SK-N-SH treated with all-trans-retinoic acid at 6 μM for 48 hours (cell line): Measurements from ENCODE around the gene ADAM19.

Experiments
- ATAC-seq: fragments of 200-7000 bp; cut with Tn5 transposase; 3 replicates; pipeline ENCODE4 v1.9.1; 2020; ENCODE audit warnings: mild to moderate bottlenecking, moderate library complexity
- ARNTL ChIP-seq: fragments of 450-650 bp; formaldehyde crosslinking; IDR thresholded peaks from 2 replicates; pipeline ENCODE4 v1.5.0; 2020; ENCODE audit warnings: low read depth, mild to moderate bottlenecking, moderate library complexity, borderline replicate concordance
- BACH2 ChIP-seq: fragments of 250-450 bp; sonication (Bioruptor Pico); IDR thresholded peaks from 2 replicates; pipeline ENCODE4 v1.9.0; 2021; ENCODE audit warnings: mild to moderate bottlenecking, borderline replicate concordance
- CREB5 ChIP-seq: fragments of 250-450 bp; sonication (Bioruptor Pico); IDR thresholded peaks from 2 replicates; pipeline ENCODE4 v1.5.1; 2020; ENCODE audit warnings: low read depth, mild to moderate bottlenecking, moderate library complexity
- CSDC2 ChIP-seq: fragments of 250-450 bp; sonication (Bioruptor Pico); IDR thresholded peaks from 2 replicates; pipeline ENCODE4 v1.5.0; 2020; ENCODE audit warnings: mild to moderate bottlenecking, moderate library complexity
- CSRNP3 ChIP-seq: fragments of 250-450 bp; sonication (Bioruptor Pico); IDR thresholded peaks from 2 replicates; pipeline ENCODE4 v1.5.1; 2021; ENCODE audit warnings: mild to moderate bottlenecking, moderate library complexity
- GLIS3 ChIP-seq: fragments of 250-450 bp; sonication (Bioruptor Pico); IDR thresholded peaks from 2 replicates; pipeline ENCODE4 v1.5.0; 2020; ENCODE audit warnings: mild to moderate bottlenecking, moderate library complexity
- ISL1 ChIP-seq: fragments of 250-450 bp; sonication (Bioruptor Pico); IDR thresholded peaks from 2 replicates; pipeline ENCODE4 v2.1.2; 2022; ENCODE audit warnings: mild to moderate bottlenecking, moderate library complexity
- OSR1 ChIP-seq: fragments of 250-450 bp; sonication (Bioruptor Pico); IDR thresholded peaks from 2 replicates; pipeline ENCODE4 v1.8.0; 2022; ENCODE audit warnings: moderate library complexity, mild to moderate bottlenecking, inconsistent platforms
- PATZ1 ChIP-seq: fragments of 250-450 bp; sonication (Bioruptor Pico); IDR thresholded peaks from 2 replicates; pipeline ENCODE4 v1.8.0; 2020; ENCODE audit warnings: mild to moderate bottlenecking, moderate library complexity, borderline replicate concordance
- RARB ChIP-seq: fragments of 250-450 bp; sonication (Bioruptor Pico); IDR thresholded peaks from 2 replicates; pipeline ENCODE4 v1.8.0; 2021; ENCODE audit warnings: mild to moderate bottlenecking, moderate library complexity
- SNAI2 ChIP-seq: fragments of 250-450 bp; sonication (Bioruptor Pico); IDR thresholded peaks from 2 replicates; pipeline ENCODE4 v1.5.0; 2020; ENCODE audit warnings: mild to moderate bottlenecking, moderate library complexity
- ZC3H10 ChIP-seq: fragments of 250-450 bp; sonication (Bioruptor Pico); IDR thresholded peaks from 2 replicates; pipeline ENCODE4 v1.5.1; 2021; ENCODE audit warnings: mild to moderate bottlenecking, moderate library complexity
- ZFP3 ChIP-seq: fragments of 250-450 bp; sonication (Bioruptor Pico); IDR thresholded peaks from 2 replicates; pipeline ENCODE4 v1.5.0; 2020; ENCODE audit warnings: mild to moderate bottlenecking, moderate library complexity
- ZFP30 ChIP-seq: fragments of 450-650 bp; formaldehyde crosslinking; IDR thresholded peaks from 2 replicates; pipeline ENCODE4 v1.5.0; 2022; ENCODE audit warnings: mild to moderate bottlenecking, moderate library complexity
- ZNF8 ChIP-seq: fragments of 450-650 bp; formaldehyde crosslinking; IDR thresholded peaks from 2 replicates; pipeline ENCODE4 v1.5.0; 2020; ENCODE audit warnings: mild to moderate bottlenecking, moderate library complexity
- TF ChIP-seq, protein P1 (sequence below): fragments of 250-450 bp; sonication (Bioruptor Pico); IDR thresholded peaks from 2 replicates; pipeline ENCODE4 v1.8.0; 2021; ENCODE audit warnings: low read depth, mild to moderate bottlenecking, moderate library complexity, borderline replicate concordance
- TF ChIP-seq, protein P2 (sequence below): fragments of 250-450 bp; sonication (Bioruptor Pico); IDR thresholded peaks from 2 replicates; pipeline ENCODE4 v1.5.0; 2020; ENCODE audit warnings: mild to moderate bottlenecking, moderate library complexity

Gene ADAM19

DNA sequence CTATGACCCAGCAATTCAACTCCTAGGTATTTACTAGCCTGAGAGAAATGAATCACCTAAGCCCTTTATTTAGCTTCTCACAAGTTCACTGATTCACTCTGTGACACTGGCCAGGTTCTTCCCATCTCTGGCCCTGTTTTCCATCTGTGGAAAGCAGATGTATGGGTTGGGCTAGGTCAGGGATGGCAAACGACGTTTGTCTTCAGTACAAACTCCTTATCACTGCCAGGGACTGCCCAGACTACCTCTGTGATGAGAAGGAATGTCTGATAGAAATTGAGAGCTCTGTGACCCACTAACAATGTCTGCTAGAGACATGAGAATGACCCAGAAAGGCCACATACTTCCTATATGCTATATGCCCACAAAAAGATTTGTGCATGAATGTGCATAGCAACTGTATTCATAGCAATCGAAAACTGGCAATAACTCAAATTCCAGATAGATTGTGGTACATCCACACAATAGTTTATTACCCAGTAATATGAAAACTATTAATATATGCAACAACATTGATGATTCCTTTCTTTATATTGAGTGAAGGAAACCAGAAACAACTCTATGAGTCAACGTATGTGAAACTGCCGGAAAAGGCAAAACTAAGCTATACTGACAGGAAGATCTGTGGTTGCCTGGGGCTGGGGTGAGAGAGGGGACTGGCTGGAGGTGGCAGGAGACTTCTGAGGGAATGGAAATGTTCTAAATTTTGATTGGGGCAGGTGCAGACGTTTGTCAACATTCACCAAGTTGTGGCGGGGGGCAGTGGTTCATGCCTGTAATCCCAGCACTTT, 32.0 kb upstream of the ADAM19 start:
- ATAC-seq: peak; percentile 41
- no peak for TF ChIP-seq RARB (CRISPR knock-in tag)
- TF ChIP-seq ZNF8 (CRISPR knock-in tag): peak; percentile 68; the same call in 1 of the 2 replicates
- TF ChIP-seq ZFP3 (CRISPR knock-in tag): no peak

GRCh38 chr5:157606046-157606445, 30.5 kb upstream of the ADAM19 start:
- peak; percentile 6; the same call in 1 of the 3 replicates for ATAC-seq
- TF ChIP-seq SNAI2: no peak
- no peak for TF ChIP-seq CSDC2 (CRISPR knock-in tag)
- TF ChIP-seq CSRNP3: no peak
- TF ChIP-seq CREB5 (CRISPR knock-in tag): no peak
- no peak for TF ChIP-seq ARNTL (CRISPR knock-in tag)
- TF ChIP-seq, all 23 proteins: peak for 0

DNA sequence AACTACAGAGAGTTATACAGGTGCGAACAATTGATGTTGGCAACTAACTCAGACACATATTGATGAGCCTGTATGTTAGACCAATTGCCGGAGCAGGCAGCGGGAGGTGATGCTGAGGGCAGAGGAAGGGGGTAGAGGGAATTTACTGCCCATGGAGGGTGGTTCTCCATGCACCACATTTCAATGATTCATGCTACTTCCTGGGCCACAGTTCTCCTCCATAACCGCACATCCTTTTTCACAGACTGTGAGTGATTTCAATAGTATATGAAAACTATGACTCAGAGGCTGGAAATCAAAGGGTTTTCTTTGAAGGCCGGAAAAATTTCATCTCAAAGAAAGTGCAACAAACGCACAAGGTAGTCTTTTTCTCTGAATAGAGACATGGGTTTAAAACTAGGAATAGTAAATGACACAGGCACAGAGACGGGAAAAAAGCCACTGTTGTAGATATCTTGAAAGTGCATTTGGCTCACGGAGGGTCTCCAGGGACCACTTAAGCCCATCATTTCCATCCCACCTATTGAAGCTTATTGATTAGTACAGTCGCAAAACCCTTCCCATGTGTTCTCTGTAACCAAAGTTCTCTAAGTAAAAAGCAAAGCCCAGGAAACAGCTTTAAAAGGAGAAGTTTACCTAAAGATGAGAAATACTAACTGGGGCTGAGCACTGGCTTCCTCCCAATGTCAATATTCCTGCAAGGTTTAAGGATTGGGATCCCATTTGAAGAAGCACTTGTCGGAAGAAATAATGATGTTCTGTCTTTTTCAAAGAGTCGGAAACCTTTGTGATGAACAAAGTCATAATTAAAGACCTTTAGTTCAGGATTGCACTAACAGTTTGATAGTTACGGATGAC, 28.0 kb upstream of the ADAM19 start:
- peak; percentile 88 for ATAC-seq
- 0 out of 2 replicates have a peak, but pooled peaks have one; percentile 40 for TF ChIP-seq ZC3H10 (CRISPR knock-in tag)
- TF ChIP-seq, protein P1, sequence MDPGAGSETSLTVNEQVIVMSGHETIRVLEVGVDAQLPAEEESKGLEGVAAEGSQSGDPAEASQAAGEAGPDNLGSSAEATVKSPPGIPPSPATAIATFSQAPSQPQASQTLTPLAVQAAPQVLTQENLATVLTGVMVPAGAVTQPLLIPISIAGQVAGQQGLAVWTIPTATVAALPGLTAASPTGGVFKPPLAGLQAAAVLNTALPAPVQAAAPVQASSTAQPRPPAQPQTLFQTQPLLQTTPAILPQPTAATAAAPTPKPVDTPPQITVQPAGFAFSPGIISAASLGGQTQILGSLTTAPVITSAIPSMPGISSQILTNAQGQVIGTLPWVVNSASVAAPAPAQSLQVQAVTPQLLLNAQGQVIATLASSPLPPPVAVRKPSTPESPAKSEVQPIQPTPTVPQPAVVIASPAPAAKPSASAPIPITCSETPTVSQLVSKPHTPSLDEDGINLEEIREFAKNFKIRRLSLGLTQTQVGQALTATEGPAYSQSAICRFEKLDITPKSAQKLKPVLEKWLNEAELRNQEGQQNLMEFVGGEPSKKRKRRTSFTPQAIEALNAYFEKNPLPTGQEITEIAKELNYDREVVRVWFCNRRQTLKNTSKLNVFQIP (CRISPR knock-in tag): no peak

DNA sequence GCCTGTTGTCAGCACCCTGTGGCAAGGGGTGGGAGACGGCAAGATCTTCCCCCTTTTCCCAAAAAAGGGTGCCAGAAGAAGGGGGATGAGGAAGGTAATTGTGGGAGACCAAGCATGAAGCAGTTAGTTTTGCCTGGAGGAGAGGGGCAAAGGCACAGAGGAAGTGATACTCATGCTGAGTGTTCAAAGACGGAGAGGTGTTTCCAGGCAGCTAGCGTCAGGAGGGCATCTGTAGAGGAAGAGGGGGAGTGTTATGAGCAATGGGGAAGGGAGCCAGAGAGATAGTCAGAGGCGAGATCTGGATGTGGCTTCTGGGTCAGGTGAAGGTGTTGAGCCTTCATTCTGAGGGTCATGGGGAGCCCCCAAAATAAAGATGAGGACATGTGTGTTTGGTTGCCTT, 26.9 kb upstream of the ADAM19 start:
- TF ChIP-seq CSDC2 (CRISPR knock-in tag): no peak
- no peak for TF ChIP-seq GLIS3
- no peak for TF ChIP-seq ZC3H10 (CRISPR knock-in tag)
- no peak for TF ChIP-seq BACH2 (CRISPR knock-in tag)
- peak; percentile 23; the same call in 2 of the 3 replicates for ATAC-seq

DNA sequence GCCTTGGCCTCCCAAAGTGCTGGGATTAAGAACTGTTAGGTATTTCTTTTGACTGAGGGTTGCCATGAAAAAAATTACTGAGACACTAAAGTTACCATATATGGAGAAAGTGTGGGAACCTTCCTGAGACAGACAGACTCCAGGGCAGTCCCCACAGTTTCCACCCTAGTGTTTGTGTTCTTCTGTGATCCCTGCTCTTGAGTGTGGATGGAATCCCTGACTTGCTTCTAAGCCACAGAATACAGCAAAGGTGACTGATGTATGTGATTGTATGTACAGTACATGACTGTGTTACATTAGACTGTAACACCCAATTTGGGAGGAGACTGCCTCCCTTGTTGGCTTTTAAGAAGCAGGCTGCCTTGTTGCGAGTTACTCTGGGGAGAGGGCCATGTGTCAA, 24.7 kb upstream of the ADAM19 start:
- no peak for ATAC-seq
- TF ChIP-seq ZNF8 (CRISPR knock-in tag) (no peak), PATZ1 (CRISPR knock-in tag) (no peak), GLIS3 (no peak), ISL1 (CRISPR knock-in tag) (no peak), ZC3H10 (CRISPR knock-in tag) (no peak), OSR1 (CRISPR knock-in tag) (no peak), ZFP30 (CRISPR knock-in tag) (no peak), RARB (CRISPR knock-in tag) (no peak), CREB5 (CRISPR knock-in tag) (no peak), CSRNP3 (no peak)
- TF ChIP-seq, protein P2, sequence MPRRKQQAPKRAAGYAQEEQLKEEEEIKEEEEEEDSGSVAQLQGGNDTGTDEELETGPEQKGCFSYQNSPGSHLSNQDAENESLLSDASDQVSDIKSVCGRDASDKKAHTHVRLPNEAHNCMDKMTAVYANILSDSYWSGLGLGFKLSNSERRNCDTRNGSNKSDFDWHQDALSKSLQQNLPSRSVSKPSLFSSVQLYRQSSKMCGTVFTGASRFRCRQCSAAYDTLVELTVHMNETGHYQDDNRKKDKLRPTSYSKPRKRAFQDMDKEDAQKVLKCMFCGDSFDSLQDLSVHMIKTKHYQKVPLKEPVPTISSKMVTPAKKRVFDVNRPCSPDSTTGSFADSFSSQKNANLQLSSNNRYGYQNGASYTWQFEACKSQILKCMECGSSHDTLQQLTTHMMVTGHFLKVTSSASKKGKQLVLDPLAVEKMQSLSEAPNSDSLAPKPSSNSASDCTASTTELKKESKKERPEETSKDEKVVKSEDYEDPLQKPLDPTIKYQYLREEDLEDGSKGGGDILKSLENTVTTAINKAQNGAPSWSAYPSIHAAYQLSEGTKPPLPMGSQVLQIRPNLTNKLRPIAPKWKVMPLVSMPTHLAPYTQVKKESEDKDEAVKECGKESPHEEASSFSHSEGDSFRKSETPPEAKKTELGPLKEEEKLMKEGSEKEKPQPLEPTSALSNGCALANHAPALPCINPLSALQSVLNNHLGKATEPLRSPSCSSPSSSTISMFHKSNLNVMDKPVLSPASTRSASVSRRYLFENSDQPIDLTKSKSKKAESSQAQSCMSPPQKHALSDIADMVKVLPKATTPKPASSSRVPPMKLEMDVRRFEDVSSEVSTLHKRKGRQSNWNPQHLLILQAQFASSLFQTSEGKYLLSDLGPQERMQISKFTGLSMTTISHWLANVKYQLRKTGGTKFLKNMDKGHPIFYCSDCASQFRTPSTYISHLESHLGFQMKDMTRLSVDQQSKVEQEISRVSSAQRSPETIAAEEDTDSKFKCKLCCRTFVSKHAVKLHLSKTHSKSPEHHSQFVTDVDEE: no peak
- TF ChIP-seq, protein P1 (CRISPR knock-in tag): no peak
